OCI-LY7 (cell line): ENCODE results near the gene GRK6.

Experiments
- EZH2phosphoT487 ChIP-seq: fragments of 200-600 bp; sonication (generic); IDR thresholded peaks from 2 replicates; pipeline ENCODE4 v1.6.1; 2018; ENCODE audit warnings: low read depth, borderline replicate concordance, mild to moderate bottlenecking, mixed run types, antibody characterized with exemption, low read length, moderate library complexity, mixed read lengths
- TF ChIP-seq, protein P1 (sequence below): fragments of 200-600 bp; sonication (generic); conservative IDR thresholded peaks from 2 replicates; pipeline ENCODE4 v1.5.1; 2014; ENCODE audit warnings: mild to moderate bottlenecking, antibody characterized with exemption, low read length, moderate library complexity, mixed read lengths

- TF ChIP-seq, protein P1, sequence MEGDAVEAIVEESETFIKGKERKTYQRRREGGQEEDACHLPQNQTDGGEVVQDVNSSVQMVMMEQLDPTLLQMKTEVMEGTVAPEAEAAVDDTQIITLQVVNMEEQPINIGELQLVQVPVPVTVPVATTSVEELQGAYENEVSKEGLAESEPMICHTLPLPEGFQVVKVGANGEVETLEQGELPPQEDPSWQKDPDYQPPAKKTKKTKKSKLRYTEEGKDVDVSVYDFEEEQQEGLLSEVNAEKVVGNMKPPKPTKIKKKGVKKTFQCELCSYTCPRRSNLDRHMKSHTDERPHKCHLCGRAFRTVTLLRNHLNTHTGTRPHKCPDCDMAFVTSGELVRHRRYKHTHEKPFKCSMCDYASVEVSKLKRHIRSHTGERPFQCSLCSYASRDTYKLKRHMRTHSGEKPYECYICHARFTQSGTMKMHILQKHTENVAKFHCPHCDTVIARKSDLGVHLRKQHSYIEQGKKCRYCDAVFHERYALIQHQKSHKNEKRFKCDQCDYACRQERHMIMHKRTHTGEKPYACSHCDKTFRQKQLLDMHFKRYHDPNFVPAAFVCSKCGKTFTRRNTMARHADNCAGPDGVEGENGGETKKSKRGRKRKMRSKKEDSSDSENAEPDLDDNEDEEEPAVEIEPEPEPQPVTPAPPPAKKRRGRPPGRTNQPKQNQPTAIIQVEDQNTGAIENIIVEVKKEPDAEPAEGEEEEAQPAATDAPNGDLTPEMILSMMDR = peak; percentile 77
- TF ChIP-seq EZH2phosphoT487 = no peak
These were observed 28.7 kb downstream of the GRK6 start for GRCh38 chr5:177455036-177455660.
